ENCODE data around the gene OSGIN1.

GRCh38 chr16:83940630-83941378 lies 12.2 kb upstream of the OSGIN1 start:
- TF ChIP-seq CTCF (IDR thresholded peaks at IDR 0.05) (no peak), ZFX (IDR thresholded peaks at IDR 0.05; ENCODE audit: borderline replicate concordance) (no peak)
